Renal pelvis (tissue), 4 donors: ENCODE data around the gene NDST3. TPM values are rescaled to one million over a fixed set of nuclear protein-coding genes. Genes with fewer than 3 reads are reported as not detected.
A peak's percentile ranks its signal among the peaks of the same experiment; 100 is the strongest.
"Not testable (repeated sequence)": the region's sequence is repeated elsewhere in the genome, so short reads cannot be mapped to it uniquely, and the experiment has no call there.

Experiments
- DNase-seq: peaks from one replicate; pipeline ENCODE4 v3.0.0-alpha.2; 2013
- polyA plus RNA-seq, 3 donors: library from polyadenylated mRNA; unstranded; fragments of 120-200 nt; gene quantifications; one replicate each; pipeline ENCODE4 v1.2.1, GENCODE V29; 2013; ENCODE audit not compliant: insufficient read length in 3 of 3

Gene NDST3
- polyA plus RNA-seq, 3 donors = 2.4 to 3.0 (median 2.4) TPM

GRCh38 chr4:118173956-118174725 is 139.9 kb downstream of the NDST3 start:
- no peak for DNase-seq

- no peak for DNase-seq
Observed at GRCh38 chr4:118175506-118175905, 141.2 kb downstream of the NDST3 start.

- DNase-seq = no peak
Observed at GRCh38 chr4:118177126-118177525, 142.8 kb downstream of the NDST3 start.

- DNase-seq = no peak
Observed at GRCh38 chr4:118180776-118181175, 146.5 kb downstream of the NDST3 start.

GRCh38 chr4:118190903-118191302 is 156.6 kb downstream of the NDST3 start:
- no peak for DNase-seq

GRCh38 chr4:118193421-118193820 is 159.1 kb downstream of the NDST3 start:
- DNase-seq = no peak

DNA sequence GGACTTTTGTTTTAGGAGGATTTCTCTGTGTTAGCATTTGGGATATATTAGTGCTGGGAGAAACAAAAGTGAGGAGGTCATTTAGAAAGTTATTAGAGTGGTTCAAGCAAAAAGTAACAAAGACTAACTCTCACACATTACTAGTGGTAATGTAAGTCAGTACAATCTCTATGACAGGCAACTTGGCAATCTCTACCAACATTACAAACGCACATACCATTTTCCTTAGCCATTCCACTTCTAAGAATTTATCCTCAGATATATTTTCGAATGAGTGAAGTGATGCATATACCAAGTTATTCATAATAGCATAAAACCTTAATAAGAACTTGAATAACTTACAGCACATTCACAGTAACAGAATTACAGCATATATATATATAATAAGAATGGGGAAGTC is 172.3 kb downstream of the NDST3 start:
- no peak for DNase-seq

GRCh38 chr4:118213101-118213500 is 178.8 kb downstream of the NDST3 start:
- DNase-seq = no peak

GRCh38 chr4:118215826-118216225 is 181.5 kb downstream of the NDST3 start:
- no peak for DNase-seq

- no peak for DNase-seq
Observed at GRCh38 chr4:118221227-118221800, 187.0 kb downstream of the NDST3 start.

DNA sequence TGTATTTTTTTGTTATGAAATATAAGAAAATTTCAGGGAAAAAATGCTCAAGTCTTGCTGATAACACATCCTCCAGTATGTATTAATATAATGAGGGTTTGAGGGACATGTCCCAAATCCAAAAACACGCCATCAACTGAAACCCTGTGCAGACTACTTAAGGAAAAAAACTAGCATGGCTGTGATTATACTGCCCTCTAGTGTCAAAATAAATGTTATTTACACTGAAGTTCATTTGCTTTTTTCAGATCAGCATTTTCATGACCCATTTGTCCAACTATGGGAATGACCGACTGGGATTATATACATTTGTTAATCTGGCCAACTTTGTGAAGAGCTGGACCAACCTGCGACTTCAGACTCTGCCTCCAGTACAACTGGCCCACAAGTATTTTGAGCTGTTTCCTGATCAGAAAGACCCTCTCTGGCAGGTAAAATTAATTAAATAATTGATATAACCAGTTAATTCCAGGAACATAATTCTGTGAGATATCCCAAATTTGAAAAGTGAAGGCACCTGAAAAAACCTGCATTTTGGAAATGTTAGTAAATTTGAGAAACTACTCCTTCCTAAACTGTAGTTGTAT is 190.1 kb downstream of the NDST3 start:
- peak; percentile 53 for DNase-seq

DNA sequence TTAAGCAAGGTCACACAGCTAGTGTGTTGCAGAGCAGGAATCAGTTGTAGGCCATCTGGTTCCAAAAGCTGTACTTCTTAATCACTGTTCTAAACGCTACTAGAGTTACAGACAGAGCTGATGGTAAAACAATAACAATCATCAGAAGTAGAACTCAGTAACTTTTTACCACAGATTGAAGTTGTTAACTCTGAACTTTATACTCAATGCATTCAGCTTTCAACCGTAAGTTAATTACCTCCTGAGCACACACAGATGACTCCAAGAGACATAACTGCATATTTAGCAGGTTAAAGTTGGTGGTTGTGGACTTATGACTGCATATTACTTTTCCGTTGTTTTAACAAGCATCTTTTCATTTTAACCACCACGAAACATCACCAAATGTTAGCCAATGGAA is 191.2 kb downstream of the NDST3 start:
- no peak for DNase-seq

- DNase-seq = no peak
Observed at GRCh38 chr4:118226311-118227010, 192.2 kb downstream of the NDST3 start.

GRCh38 chr4:118235566-118236120 is 201.4 kb downstream of the NDST3 start:
- DNase-seq = no peak

GRCh38 chr4:118237531-118237930 is 203.2 kb downstream of the NDST3 start:
- no peak for DNase-seq

- no peak for DNase-seq
Observed at GRCh38 chr4:118249890-118250289, 215.6 kb downstream of the NDST3 start.

- no peak for DNase-seq
Observed at GRCh38 chr4:118254368-118254767, 220.1 kb downstream of the NDST3 start.

- DNase-seq = no peak
Observed at GRCh38 chr4:118259111-118259510, 224.8 kb downstream of the NDST3 start.

GRCh38 chr4:118260309-118260708 is 226.0 kb downstream of the NDST3 start:
- no peak for DNase-seq

- DNase-seq = no peak
Observed at GRCh38 chr4:118264096-118264495, 229.8 kb downstream of the NDST3 start.

DNA sequence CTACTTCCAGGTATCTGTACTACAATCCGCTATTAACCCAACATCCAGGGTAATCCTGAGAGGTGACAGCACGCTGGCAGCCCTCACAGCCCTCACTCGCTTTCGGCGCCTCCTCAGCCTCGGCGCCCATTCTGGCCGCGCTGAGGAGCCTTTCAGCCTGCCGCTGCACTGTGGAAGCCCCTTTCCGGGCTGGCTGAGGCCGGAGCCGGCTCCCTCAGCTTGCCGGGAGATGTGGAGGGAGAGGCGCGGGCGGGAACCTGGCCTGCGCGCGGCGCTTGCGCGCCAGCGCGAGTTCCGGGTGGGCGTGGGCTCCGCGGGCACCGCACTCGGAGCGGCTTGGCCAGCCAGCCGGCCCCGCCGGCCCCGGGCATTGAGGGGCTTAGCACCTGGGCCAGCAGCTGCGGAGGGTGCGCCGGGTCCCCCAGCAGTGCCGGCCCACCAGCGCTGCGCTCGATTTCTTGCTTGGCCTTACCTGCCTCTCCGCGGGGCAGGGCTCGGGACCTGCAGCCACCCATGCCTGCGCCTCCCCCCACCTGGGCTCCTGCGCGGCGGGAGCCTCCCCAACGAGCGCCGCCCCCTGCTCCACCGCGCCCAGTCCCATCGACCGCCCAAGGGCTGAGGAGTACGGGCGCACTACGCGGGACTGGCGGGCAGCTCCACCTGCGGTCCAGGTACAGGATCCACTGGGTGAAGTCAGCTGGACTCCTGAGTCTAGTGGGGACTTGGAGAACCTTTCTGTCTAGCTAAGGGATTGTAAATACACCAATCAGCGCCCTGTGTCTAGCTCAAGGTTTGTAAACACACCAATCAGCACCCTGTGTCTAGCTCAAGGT is 231.2 kb downstream of the NDST3 start:
- DNase-seq = no peak

DNA sequence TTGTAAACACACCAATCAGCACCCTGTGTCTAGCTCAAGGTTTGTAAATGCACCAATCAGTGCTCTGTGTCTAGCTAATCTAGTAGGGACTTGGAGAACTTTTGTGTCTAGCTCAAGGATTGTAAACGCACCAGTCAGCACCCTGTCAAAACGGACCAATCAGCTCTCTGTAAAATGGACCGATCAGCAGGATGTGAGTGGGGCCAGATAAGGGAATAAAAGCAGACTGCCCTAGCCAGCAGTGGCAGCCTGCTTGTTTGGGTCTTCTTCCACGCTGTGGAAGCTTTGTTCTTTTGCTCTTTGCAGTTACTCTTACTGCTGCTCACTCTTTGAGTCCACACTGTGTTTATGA is 231.8 kb downstream of the NDST3 start:
- not testable (repeated sequence) for DNase-seq
